ENCODE results near the gene C5orf46.

DNA sequence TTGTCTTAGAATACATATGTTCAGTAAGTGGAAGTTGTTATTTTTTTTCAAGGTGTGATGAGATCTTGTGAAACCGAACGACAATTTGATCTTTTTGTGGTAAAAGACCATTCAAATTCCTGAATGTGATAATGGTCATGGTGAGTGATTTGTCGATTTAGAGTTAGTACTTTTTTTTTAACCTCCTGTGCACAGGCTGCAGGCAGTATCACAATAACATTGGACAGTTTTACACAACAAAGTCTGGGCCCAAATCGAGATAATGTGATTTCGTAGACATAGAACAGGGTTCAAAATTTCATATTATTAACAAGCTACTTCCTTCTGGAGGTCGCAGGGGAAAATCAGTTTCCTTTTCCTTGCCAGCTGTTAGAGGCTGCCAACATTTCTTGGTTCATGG is 48.6 kb upstream of the C5orf46 start:
- TF ChIP-seq POLR2A (IDR thresholded peaks at IDR 0.05) (no peak), POLR2AphosphoS5 (IDR thresholded peaks at IDR 0.05) (no peak)
- TF ChIP-seq, protein P1, sequence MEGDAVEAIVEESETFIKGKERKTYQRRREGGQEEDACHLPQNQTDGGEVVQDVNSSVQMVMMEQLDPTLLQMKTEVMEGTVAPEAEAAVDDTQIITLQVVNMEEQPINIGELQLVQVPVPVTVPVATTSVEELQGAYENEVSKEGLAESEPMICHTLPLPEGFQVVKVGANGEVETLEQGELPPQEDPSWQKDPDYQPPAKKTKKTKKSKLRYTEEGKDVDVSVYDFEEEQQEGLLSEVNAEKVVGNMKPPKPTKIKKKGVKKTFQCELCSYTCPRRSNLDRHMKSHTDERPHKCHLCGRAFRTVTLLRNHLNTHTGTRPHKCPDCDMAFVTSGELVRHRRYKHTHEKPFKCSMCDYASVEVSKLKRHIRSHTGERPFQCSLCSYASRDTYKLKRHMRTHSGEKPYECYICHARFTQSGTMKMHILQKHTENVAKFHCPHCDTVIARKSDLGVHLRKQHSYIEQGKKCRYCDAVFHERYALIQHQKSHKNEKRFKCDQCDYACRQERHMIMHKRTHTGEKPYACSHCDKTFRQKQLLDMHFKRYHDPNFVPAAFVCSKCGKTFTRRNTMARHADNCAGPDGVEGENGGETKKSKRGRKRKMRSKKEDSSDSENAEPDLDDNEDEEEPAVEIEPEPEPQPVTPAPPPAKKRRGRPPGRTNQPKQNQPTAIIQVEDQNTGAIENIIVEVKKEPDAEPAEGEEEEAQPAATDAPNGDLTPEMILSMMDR (IDR thresholded peaks at IDR 0.05 in 8 of 11, conservative IDR thresholded peaks at IDR 0.05 in 3 of 11) = no peak

Data from spleen (tissue), 7 donors.